Measurements from ENCODE around the gene ADPRHL1.

Gene ADPRHL1

DNA sequence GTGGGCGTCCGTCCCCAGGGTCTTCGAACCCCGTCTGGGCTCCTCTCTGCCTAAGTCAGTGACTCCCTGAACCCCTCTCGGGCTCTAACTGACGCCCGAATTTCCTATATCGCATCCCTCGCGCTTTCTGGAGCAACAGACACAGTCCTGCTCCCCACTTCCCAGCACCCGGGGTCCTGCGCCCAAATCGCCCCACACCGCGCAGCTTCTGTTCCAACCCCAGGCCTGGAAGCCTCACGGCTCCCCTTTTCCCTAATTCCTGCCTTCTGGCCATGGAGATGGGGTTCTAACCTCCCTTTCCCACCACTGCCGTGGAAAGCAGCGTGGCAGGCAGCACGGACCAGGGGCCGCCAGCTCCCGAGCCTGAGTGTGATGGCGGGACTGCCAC, 87.7 kb downstream of the ADPRHL1 start:
- Histone ChIP-seq H3K27me3 (ENCODE audit: control insufficient read depth, low read length) (peaks cover 16% of the 10 kb centered on the region), H3K36me3 (ENCODE audit: control insufficient read depth, low read length) (no peaks in the 10 kb centered on the region), H3K9me2 (replicated peaks; ENCODE audit: control insufficient read depth, low read length) (no peaks in the 10 kb centered on the region), H3K27ac (ENCODE audit: low read depth, low read length) (no peak overlapping the region), H3K4me1 (ENCODE audit: control insufficient read depth, low read length) (no peaks in the 10 kb centered on the region), H3K79me2 (ENCODE audit: control insufficient read depth, low read length) (no peaks in the 10 kb centered on the region), H3F3A (ENCODE audit: control insufficient read depth, insufficient read depth) (no peaks in the 10 kb centered on the region), H3K9me3 (ENCODE audit: control insufficient read depth, insufficient read depth, low read length) (no peaks in the 10 kb centered on the region), H4K20me1 (ENCODE audit: control insufficient read depth, insufficient read depth, low read depth, low read length) (no peaks in the 10 kb centered on the region), H3K4me2 (ENCODE audit: low read length) (no peak overlapping the region), H3K4me3 (ENCODE audit: low read length) (no peak overlapping the region)
- TF ChIP-seq, protein P1, sequence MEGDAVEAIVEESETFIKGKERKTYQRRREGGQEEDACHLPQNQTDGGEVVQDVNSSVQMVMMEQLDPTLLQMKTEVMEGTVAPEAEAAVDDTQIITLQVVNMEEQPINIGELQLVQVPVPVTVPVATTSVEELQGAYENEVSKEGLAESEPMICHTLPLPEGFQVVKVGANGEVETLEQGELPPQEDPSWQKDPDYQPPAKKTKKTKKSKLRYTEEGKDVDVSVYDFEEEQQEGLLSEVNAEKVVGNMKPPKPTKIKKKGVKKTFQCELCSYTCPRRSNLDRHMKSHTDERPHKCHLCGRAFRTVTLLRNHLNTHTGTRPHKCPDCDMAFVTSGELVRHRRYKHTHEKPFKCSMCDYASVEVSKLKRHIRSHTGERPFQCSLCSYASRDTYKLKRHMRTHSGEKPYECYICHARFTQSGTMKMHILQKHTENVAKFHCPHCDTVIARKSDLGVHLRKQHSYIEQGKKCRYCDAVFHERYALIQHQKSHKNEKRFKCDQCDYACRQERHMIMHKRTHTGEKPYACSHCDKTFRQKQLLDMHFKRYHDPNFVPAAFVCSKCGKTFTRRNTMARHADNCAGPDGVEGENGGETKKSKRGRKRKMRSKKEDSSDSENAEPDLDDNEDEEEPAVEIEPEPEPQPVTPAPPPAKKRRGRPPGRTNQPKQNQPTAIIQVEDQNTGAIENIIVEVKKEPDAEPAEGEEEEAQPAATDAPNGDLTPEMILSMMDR (IDR thresholded peaks at IDR 0.05; ENCODE audit: low read depth, low read length, poor library complexity, severe bottlenecking) = no peak
- TF ChIP-seq EZH2phosphoT487 (IDR thresholded peaks at IDR 0.05; ENCODE audit: borderline replicate concordance, low read length) = no peak

DNA sequence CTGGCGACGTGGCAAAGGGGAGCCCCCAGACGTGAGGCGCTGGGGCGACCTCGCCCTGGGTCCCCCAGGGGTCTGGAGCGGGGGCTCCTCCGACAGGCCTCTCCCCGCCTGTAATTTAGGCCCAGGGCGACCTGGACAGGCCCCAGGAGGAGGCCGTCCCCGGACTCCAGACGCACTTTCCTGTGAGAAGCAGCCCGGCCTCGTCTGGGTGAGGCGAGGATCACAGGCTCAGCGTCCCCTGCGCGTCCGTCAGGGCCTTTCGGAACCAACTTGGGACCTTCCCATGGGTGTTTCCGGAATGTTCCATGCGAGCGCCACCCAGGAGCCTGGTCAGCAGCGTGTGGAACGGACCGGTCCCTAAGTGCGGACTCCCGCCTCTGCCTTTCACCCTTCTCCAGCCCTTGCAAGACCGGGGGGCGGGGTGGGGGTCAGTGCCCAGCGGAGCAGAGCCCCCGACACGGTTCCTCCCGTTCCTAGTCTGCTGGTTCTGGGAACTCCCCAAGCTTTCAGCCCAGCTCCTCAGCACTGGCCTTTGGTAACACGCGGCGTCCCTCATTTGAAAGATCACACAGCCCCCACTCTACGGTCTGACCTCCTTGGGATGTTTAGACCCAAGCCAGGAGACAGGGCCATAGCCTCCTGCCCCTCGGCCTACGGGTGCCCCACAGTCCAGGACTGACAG, 88.2 kb downstream of the ADPRHL1 start:
- H3K9me3 ChIP-seq (ENCODE audit: control insufficient read depth, insufficient read depth, low read length) = no peaks in the 10 kb centered on the region
- H3K36me3 ChIP-seq (ENCODE audit: control insufficient read depth, low read length) = no peaks in the 10 kb centered on the region
- H3K4me3 ChIP-seq (ENCODE audit: low read length) = no peak overlapping the region
- peaks cover 16% of the 10 kb centered on the region for H3K27me3 ChIP-seq (ENCODE audit: control insufficient read depth, low read length)
- no peaks in the 10 kb centered on the region for H3K4me1 ChIP-seq (ENCODE audit: control insufficient read depth, low read length)
- no peaks in the 10 kb centered on the region for H3K79me2 ChIP-seq (ENCODE audit: control insufficient read depth, low read length)
- no peak overlapping the region for H3K27ac ChIP-seq (ENCODE audit: low read depth, low read length)
- H3K9me2 ChIP-seq (replicated peaks; ENCODE audit: control insufficient read depth, low read length) = no peaks in the 10 kb centered on the region
- H3F3A ChIP-seq (ENCODE audit: control insufficient read depth, insufficient read depth) = no peaks in the 10 kb centered on the region
- TF ChIP-seq EZH2phosphoT487 (IDR thresholded peaks at IDR 0.05; ENCODE audit: borderline replicate concordance, low read length) = no peak
- TF ChIP-seq, protein P1 (IDR thresholded peaks at IDR 0.05; ENCODE audit: low read depth, low read length, poor library complexity, severe bottlenecking) = no peak
- no peak overlapping the region for H3K4me2 ChIP-seq (ENCODE audit: low read length)
- no peaks in the 10 kb centered on the region for H4K20me1 ChIP-seq (ENCODE audit: control insufficient read depth, insufficient read depth, low read depth, low read length)

DNA sequence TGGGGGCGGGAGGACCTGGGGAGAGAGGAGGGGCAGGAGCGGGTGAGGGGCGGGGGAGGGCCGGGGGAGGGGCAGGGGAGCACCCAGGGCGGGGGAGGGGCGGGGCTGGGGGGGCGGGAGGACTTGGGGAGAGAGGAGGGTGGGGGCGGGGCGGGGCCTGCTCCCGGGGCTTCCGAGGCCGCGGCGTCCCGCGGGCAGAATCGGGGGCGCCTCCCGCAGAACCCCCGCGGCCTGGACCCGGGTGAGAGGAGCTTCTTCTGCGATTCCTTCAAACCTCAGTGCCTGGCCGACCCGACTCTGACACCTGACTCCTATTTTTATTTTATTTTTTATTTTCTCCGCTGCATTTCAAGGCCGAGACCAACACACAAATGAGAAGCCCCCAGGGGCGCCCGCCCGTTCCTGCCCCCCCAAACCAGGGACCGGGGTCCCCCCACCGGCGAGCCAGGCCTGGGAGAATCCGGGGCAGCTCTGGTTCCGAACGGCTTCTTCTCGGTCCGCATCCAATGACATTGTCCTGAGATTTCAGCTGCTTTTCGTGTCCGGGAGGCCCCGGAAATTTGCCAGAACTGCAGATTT, 88.9 kb downstream of the ADPRHL1 start:
- Histone ChIP-seq H3K9me3 (ENCODE audit: control insufficient read depth, insufficient read depth, low read length) (no peaks in the 10 kb centered on the region), H3K4me3 (ENCODE audit: low read length) (0 out of 2 replicates have a peak overlapping the region, but pooled peaks have one; percentile 15), H3K9me2 (replicated peaks; ENCODE audit: control insufficient read depth, low read length) (no peaks in the 10 kb centered on the region), H3K27ac (ENCODE audit: low read depth, low read length) (no peak overlapping the region), H3K79me2 (ENCODE audit: control insufficient read depth, low read length) (no peaks in the 10 kb centered on the region), H4K20me1 (ENCODE audit: control insufficient read depth, insufficient read depth, low read depth, low read length) (no peaks in the 10 kb centered on the region), H3K27me3 (ENCODE audit: control insufficient read depth, low read length) (peaks cover 20% of the 10 kb centered on the region), H3K4me2 (ENCODE audit: low read length) (no peak overlapping the region), H3F3A (ENCODE audit: control insufficient read depth, insufficient read depth) (no peaks in the 10 kb centered on the region), H3K36me3 (ENCODE audit: control insufficient read depth, low read length) (no peaks in the 10 kb centered on the region), H3K4me1 (ENCODE audit: control insufficient read depth, low read length) (no peaks in the 10 kb centered on the region)
- no peak for TF ChIP-seq EZH2phosphoT487 (IDR thresholded peaks at IDR 0.05; ENCODE audit: borderline replicate concordance, low read length)
- TF ChIP-seq, protein P1 (IDR thresholded peaks at IDR 0.05; ENCODE audit: low read depth, low read length, poor library complexity, severe bottlenecking) = no peak
